GM12892 (cell line): ENCODE data around the gene ACY1.
"Not testable (repeated sequence)": the region's sequence is repeated elsewhere in the genome, so short reads cannot be mapped to it uniquely, and the experiment has no call there.

Experiments used
- DNase-seq: peaks from one replicate; pipeline ENCODE4 v3.0.0; 2011; ENCODE audit not compliant: insufficient read length
- FAIRE-seq: peaks from 2 replicates; lab custom pipeline; 2011; peaks lifted over from hg19 to GRCh38; lab: Jason Lieb, UNC
- POLR2A ChIP-seq: IDR thresholded peaks from 2 replicates; pipeline ENCODE4 v1.6.1; 2011; ENCODE audit warnings: low read depth, low read length, control low read depth
- POLR2AphosphoS5 ChIP-seq: IDR thresholded peaks from 2 replicates; pipeline ENCODE4 v1.6.1; 2011; ENCODE audit warnings: low read depth, low read length, control low read depth
- TAF1 ChIP-seq: IDR thresholded peaks from 2 replicates; pipeline ENCODE4 v1.6.1; 2011; ENCODE audit warnings: low read depth, mild to moderate bottlenecking, control low read depth, low read length, borderline replicate concordance

Gene ACY1

GRCh38 chr3:51983578-51984268 lies 388 bp downstream of the ACY1 start:
- DNase-seq (no peak), FAIRE-seq (no peak)
- TF ChIP-seq TAF1: no peak
- no peak for TF ChIP-seq POLR2A
- no peak for TF ChIP-seq POLR2AphosphoS5

GRCh38 chr3:51984269-51984647 lies 923 bp downstream of the ACY1 start:
- TF ChIP-seq POLR2A (no peak), POLR2AphosphoS5 (no peak), TAF1 (no peak)
- FAIRE-seq (no peak), DNase-seq (no peak)

- no peak for DNase-seq
- FAIRE-seq: no peak
- TF ChIP-seq POLR2AphosphoS5: no peak
- TF ChIP-seq POLR2A: no peak
- TF ChIP-seq TAF1: no peak
These were observed 1.7 kb downstream of the ACY1 start for GRCh38 chr3:51985063-51985462.

- TF ChIP-seq POLR2AphosphoS5 (no peak), POLR2A (no peak), TAF1 (no peak)
- DNase-seq (no peak), FAIRE-seq (no peak)
These were observed 2.9 kb downstream of the ACY1 start for GRCh38 chr3:51986010-51986947.

GRCh38 chr3:51987568-51987967 lies 4.2 kb downstream of the ACY1 start:
- no peak for TF ChIP-seq TAF1
- no peak for FAIRE-seq
- no peak for DNase-seq

GRCh38 chr3:51988286-51989146 lies 5.2 kb downstream of the ACY1 start:
- no peak; the same call in 1 of the 2 replicates for TF ChIP-seq POLR2A
- TF ChIP-seq POLR2AphosphoS5: no peak
- TF ChIP-seq TAF1: no peak

GRCh38 chr3:51990501-51990971 lies 7.2 kb downstream of the ACY1 start:
- FAIRE-seq: not testable (repeated sequence)

More at GRCh38 chr3:51988286-51989146, 5.2 kb downstream of the ACY1 start:
- no peak for FAIRE-seq
- DNase-seq: no peak

GRCh38 chr3:51992017-51992682 lies 8.8 kb downstream of the ACY1 start:
- DNase-seq: no peak
- TF ChIP-seq POLR2AphosphoS5: peak; percentile 77; the same call in 1 of the 2 replicates
- TF ChIP-seq POLR2A: peak; percentile 76; the same call in 1 of the 2 replicates
- no peak for TF ChIP-seq TAF1
- FAIRE-seq: no peak

More at GRCh38 chr3:51990501-51990971, 7.2 kb downstream of the ACY1 start:
- DNase-seq: not testable (repeated sequence)

GRCh38 chr3:51993657-51994056 lies 10.3 kb downstream of the ACY1 start:
- FAIRE-seq: not testable (repeated sequence)

GRCh38 chr3:51994530-51994929 lies 11.2 kb downstream of the ACY1 start:
- TF ChIP-seq POLR2AphosphoS5 (0 out of 2 replicates have a peak, but pooled peaks have one; percentile 41), POLR2A (peak; percentile 40; the same call in 1 of the 2 replicates), TAF1 (no peak)
- FAIRE-seq (no peak), DNase-seq (no peak)

More at GRCh38 chr3:51993657-51994056, 10.3 kb downstream of the ACY1 start:
- not testable (repeated sequence) for DNase-seq
